Fibroblast of gingiva (primary cell): ENCODE results near the gene MRPL33.

Source experiments
- DNase-seq: peaks from one replicate; pipeline ENCODE4 v3.0.0-alpha.2; 2011; ENCODE audit warnings: low read depth

The MRPL33 gene

GRCh38 chr2:27771548-27772335 lies at the start of gene MRPL33:
Gene MRPL33 (plus strand): TSS chr2:27771719. CDS start chr2:27771778, 59 bp downstream.
- peak; percentile 82 for DNase-seq

- DNase-seq = no peak
These were observed 49.5 kb upstream of the MRPL33 start for GRCh38 chr2:27721884-27722485.

- peak; percentile 68 for DNase-seq
These were observed 48.0 kb upstream of the MRPL33 start for GRCh38 chr2:27723372-27724144.

- DNase-seq = no peak
These were observed 47.3 kb upstream of the MRPL33 start for GRCh38 chr2:27724191-27724590.

- peak; percentile 48 for DNase-seq
These were observed 46.4 kb upstream of the MRPL33 start for GRCh38 chr2:27724905-27725701.

GRCh38 chr2:27727257-27727656 lies 44.3 kb upstream of the MRPL33 start:
- DNase-seq = no peak

- no peak for DNase-seq
These were observed 43.2 kb upstream of the MRPL33 start for GRCh38 chr2:27728081-27728858.

GRCh38 chr2:27729198-27729597 lies 42.3 kb upstream of the MRPL33 start:
- DNase-seq = no peak

- no peak for DNase-seq
These were observed 41.9 kb upstream of the MRPL33 start for GRCh38 chr2:27729614-27730013.

- DNase-seq = no peak
These were observed 41.3 kb upstream of the MRPL33 start for GRCh38 chr2:27730261-27730662.

GRCh38 chr2:27730980-27731691 lies 40.4 kb upstream of the MRPL33 start:
- no peak for DNase-seq

- no peak for DNase-seq
These were observed 37.2 kb upstream of the MRPL33 start for GRCh38 chr2:27734305-27734704.

- peak; percentile 83 for DNase-seq
These were observed 36.1 kb upstream of the MRPL33 start for GRCh38 chr2:27735263-27735904.

- DNase-seq = no peak
These were observed 35.3 kb upstream of the MRPL33 start for GRCh38 chr2:27736031-27736889.

- DNase-seq = no peak
These were observed 34.7 kb upstream of the MRPL33 start for GRCh38 chr2:27736890-27737204.

GRCh38 chr2:27737676-27738348 lies 33.7 kb upstream of the MRPL33 start:
- DNase-seq = peak; percentile 72

- no peak for DNase-seq
These were observed 33.0 kb upstream of the MRPL33 start for GRCh38 chr2:27738349-27739057.

- no peak for DNase-seq
These were observed 32.5 kb upstream of the MRPL33 start for GRCh38 chr2:27739058-27739373.
